ENCODE measurements around the gene COL13A1. TPM values are rescaled to one million over a fixed set of nuclear protein-coding genes. Genes with fewer than 3 reads are reported as not detected.

COL13A1 gene
- total RNA-seq, 1 donor from 2014 or later: 4.9 TPM

GRCh38 chr10:69944761-69945160 is 143.1 kb downstream of the COL13A1 start:
- no peak for DNase-seq (ENCODE audit: low spot score)

DNA sequence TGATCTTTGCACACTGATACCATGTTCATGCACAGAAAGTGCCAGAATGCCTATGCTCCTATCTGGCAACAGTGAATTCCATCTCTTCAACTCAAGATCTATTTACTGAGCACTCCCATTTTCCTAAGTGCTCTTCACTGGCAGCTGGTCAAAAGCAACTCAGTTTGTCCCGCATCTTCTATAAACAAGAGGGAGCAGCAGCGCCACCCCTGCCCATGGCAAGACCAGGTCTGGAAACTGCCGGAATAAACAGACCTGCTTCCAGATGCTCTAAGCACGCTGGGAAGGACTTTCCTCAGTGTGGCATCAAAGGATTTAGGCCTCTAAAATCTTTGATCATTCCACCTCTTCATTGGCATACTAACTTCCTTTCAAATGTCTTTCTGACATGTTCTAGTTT is 146.6 kb downstream of the COL13A1 start:
- no peak for DNase-seq (ENCODE audit: low spot score)

DNA sequence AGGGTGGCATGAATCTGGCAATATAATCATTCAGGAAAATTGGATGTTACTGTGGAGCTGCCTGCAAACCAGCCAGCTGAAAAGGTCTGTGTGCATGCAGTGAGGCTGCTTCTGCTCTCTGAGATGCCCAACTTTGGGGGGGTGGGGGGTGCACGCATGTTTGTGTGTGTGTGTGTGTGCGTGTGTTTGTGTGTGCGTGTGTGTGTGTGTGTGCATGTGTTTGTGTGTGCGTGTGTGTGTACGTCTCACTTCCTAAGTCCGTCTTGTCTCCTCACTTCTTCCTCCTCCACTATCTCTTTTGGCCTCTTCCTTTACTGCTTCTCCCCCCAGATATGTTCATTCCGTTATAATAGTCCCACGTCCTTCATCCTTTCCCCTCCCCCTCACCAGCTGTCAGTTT is 148.1 kb downstream of the COL13A1 start:
- DNase-seq (ENCODE audit: low spot score): no peak

- DNase-seq (ENCODE audit: low spot score): no peak
Observed at GRCh38 chr10:69951658-69952057, 150.0 kb downstream of the COL13A1 start.

DNA sequence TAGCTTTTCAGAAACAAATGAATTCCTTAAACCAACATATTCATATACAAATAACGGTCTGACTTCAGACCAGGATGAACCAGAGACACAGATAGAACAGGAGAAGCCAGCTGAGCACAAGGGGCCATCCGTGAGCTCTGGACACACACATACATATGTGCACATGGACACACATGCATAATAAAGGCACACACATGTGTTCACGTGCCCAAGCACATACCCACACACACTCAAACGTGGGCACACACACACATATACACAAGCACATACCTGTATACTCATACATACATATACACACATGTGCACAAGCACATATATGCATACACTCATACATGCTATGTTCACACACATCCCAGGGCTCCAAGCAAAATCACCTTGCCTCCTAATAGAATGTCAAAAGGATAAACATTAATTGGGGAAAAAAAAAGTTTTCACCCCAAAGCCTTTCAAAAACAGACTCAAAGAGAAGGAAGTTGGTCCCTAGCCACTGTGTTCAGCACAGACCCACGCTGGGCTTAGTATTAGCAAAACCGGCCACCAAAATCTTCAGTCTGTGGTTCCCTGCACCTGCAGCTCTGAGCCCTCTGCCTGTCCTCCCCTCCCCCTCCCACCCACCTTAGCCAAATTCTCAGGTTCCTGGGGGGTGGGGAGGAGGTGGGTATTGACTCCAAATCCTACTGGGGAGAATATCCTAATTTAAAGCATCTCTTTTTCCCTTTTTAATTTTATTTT is 150.5 kb downstream of the COL13A1 start:
- no peak for DNase-seq (ENCODE audit: low spot score)

DNA sequence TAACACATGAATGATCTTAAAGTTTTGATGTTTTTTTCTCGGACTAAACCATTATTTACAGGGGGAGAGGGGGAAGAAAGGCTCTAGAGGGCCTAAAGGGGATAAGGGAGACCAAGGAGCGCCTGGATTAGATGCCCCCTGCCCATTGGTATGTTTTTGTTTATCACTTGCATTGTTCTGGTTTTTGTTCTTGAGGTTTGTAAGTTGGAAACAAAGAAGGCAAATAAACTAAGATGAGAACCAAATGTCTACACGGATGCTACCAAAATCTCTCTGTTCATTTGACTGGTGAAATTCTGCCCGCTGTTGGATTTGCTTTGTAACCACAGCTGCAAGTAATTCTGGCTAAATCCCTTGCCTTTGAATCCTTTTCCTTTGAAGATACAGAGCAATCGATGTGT is 151.1 kb downstream of the COL13A1 start:
- DNase-seq (ENCODE audit: low spot score): no peak

GRCh38 chr10:69953851-69954250 is 152.1 kb downstream of the COL13A1 start:
- no peak for DNase-seq (ENCODE audit: low spot score)

DNA sequence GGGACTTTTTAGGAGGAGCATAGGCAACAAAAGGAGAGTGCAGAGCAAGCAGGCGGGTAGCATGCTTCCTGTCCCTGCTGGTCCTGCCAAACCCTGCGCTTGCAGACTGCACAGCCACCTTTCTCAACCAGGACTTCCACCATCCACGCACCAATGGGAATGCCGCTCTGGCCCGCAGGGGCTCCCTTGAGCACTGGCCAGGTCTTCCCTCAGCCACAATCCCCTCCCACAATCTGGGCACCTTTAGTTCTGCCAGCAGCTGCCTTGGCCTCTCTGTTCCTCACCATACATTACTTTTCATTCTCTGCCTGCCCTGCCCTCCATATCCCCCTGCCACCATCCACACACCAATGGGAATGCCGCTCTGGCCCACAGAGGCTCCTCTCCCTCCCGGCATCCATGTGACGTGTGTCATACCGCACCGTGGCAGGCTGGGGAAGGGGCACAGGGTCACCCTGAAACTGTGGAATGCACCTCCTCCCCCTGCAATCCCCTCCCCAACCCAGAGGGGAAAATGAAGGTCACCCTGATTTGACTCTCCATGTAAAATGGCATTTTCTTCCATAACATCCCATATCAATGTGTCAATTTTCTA is 153.6 kb downstream of the COL13A1 start:
- no peak for DNase-seq (ENCODE audit: low spot score)

- DNase-seq (ENCODE audit: low spot score): no peak
Observed at GRCh38 chr10:69955897-69956740, 154.4 kb downstream of the COL13A1 start.

- DNase-seq (ENCODE audit: low spot score): no peak
Observed at GRCh38 chr10:69956741-69957230, 155.1 kb downstream of the COL13A1 start.

GRCh38 chr10:69957241-69957885 is 155.7 kb downstream of the COL13A1 start:
- no peak for DNase-seq (ENCODE audit: low spot score)

- DNase-seq (ENCODE audit: low spot score): peak; percentile 35
Observed at GRCh38 chr10:69957886-69958555, 156.3 kb downstream of the COL13A1 start.

- no peak for DNase-seq (ENCODE audit: low spot score)
Observed at GRCh38 chr10:69958556-69958902, 156.8 kb downstream of the COL13A1 start.

DNA sequence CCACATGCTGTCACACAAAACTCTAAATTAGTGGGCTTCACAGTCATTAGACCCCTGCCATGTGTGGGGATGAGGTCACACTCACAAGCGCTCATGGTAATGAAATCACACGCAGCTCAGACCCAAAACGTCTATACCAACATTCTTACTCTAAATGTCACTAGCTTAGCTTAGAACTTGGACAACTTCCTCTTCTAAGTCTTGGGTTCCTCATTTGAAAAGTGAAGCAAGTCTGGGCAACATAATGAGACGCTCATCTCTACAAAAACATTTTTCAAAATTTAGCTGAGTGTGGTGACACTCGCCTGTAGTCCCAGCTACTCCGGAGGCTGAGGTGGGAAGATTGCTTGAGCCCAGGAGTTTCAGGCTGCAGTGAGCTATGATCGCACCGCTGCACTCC is 158.2 kb downstream of the COL13A1 start:
- DNase-seq (ENCODE audit: low spot score): peak; percentile 17

- peak; percentile 34 for DNase-seq (ENCODE audit: low spot score)
Observed at GRCh38 chr10:69960606-69960987, 158.9 kb downstream of the COL13A1 start.

GRCh38 chr10:69960988-69961880 is 159.5 kb downstream of the COL13A1 start:
- peak; percentile 32 for DNase-seq (ENCODE audit: low spot score)

DNA sequence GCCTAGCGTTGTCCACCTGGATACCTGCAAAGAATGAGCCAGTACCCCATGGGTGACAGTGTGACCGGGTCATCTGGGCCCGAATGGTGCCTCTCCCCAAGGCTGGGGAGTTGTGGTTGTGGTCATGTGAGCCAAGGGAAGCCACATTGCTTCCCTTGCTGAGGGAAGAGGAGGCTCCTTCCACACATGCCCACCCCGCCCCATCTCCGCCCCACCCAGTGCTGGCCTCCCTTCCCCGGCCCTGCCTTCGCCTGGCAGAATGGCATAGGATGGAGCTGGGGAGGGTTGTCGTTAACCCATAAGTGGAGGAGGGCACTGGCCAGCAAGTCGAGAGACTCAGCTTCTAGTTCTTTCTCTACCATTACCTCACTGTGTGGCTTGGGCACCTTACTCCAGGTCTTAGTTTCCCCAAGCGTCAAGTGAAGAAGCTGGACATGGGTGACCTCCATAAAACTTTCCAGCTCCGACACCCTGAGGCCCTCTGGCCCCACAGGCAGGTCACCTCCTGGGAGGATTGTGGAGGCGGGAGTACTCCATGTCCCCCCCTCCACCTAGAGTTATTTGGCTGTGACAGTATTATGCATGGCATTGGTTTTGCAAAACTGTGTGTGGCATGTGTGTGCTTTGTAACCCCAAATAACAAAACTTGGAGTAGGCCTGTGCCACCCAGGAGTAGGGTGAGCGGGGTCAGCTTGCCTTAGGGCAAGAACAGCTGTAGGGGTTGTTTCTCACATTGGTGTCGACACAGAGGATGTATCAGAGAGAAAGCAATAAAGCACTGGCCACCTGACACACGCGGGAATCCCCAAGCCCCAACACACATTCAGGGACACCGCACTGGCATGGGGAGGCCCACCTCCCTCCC is 160.4 kb downstream of the COL13A1 start:
- DNase-seq (ENCODE audit: low spot score): peak; percentile 41

- no peak for DNase-seq (ENCODE audit: low spot score)
Observed at GRCh38 chr10:69962746-69963135, 161.0 kb downstream of the COL13A1 start.

GRCh38 chr10:69963178-69963834 is 161.6 kb downstream of the COL13A1 start:
- no peak for DNase-seq (ENCODE audit: low spot score)

Measured in ureter (tissue), 1 donor.